MG63 (cell line): ENCODE results near the gene LRRC74A. TPM values are rescaled to one million over a fixed set of nuclear protein-coding genes. Genes with fewer than 3 reads are reported as not detected.

Source experiments
- DNase-seq: peaks from one replicate; pipeline ENCODE4 v3.0.0-alpha.2; 2020
- H3K27me3 ChIP-seq: fragments of 250-450 bp; sonication (Bioruptor Pico); 2 replicates; pipeline ENCODE4 v1.5.1; 2020; ENCODE audit warnings: mild to moderate bottlenecking, moderate library complexity
- H3K36me3 ChIP-seq: fragments of 250-450 bp; sonication (Bioruptor Pico); 2 replicates; pipeline ENCODE4 v1.5.1; 2020; ENCODE audit warnings: mild to moderate bottlenecking, moderate library complexity
- H3K4me3 ChIP-seq: fragments of 250-450 bp; sonication (Bioruptor Pico); 2 replicates; pipeline ENCODE4 v1.5.1; 2020; ENCODE audit warnings: mild to moderate bottlenecking, moderate library complexity
- H3K9me3 ChIP-seq: fragments of 250-450 bp; sonication (Bioruptor Pico); 2 replicates; pipeline ENCODE4 v1.5.1; 2020; ENCODE audit warnings: mild to moderate bottlenecking, moderate library complexity
- total RNA-seq: library from RNA; depleted of rRNA; stranded (reverse); fragments of >200 nt; shearing (Covaris generic); gene quantifications from 2 replicates; pipeline ENCODE4 v1.2.3, GENCODE V29; 2014; ENCODE audit warnings: low replicate concordance; rRNA removed

LRRC74A gene
- not detected in 2 replicates for total RNA-seq

DNA sequence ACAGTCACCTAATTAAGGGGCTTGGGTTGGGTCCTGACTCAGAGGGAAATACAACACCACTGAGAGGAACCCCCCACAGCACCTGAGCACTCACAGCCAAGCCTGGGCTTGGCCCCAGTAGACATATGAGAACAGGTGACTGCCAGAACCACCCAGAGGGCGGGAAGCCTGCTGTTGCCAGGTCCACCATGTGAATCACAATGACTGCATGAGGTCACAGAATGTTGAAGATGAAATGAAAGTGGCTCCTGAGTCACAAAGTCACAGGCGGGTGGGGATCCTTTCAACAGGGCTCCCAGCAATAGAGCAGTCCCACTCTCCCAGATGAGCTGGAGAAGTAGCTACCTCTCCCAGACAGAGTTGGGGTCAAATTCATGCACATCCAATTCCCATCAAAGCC lies at the start of gene LRRC74A:
TSS of gene LRRC74A (plus strand) at position 287 of the 400 bp plus-strand sequence. CDS start 290 bp downstream, outside the sequence.
- Histone ChIP-seq H3K4me3 (no peak within 1 kb of the TSS), H3K9me3 (no peaks in the 10 kb centered on the region), H3K36me3 (no peaks in the 10 kb centered on the region), H3K27me3 (no peaks in the 10 kb centered on the region)
- no peak for DNase-seq

DNA sequence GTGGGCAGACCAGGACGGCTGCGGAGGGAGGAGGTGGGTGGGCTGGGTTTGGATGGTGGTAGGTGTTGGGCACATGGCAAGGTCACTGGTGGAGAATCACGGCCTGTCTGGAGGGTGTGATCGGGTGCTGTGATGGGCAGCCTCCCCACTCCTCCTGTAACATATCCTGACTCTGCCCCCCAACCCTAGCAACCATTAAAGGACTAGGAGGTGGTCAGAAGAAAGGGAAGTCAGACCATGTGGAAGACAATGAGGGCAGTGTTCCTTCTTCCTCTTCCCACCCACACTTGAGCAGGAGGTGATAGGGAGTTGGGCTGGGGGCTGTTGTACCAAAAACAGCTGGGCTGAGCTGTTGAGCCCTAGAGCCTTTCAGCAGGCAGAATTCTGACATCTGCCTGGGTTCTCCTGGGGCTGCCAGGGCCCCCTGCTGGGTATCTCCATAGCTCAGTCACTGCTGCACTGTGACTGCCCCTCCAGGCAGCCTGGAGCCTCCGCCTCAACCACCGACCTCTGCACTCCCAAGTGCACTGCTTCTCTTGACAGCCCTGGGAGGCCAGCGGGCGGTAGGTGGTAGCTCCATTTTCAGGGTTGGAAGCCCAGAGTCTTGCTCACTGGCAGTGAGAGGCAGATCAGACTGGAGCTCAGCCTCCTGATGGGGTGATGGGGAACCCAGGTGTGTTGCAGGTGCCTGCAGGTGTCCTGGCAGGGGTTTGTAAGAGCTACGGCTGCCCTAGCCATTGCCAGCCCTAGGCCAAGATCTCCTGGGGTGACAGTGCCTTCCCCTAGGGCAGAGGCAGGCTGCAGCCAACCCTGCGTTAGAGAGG lies 49.6 kb upstream of the LRRC74A start:
- Histone ChIP-seq H3K4me3 (no peak overlapping the region), H3K9me3 (no peaks in the 10 kb centered on the region), H3K27me3 (no peaks in the 10 kb centered on the region), H3K36me3 (no peaks in the 10 kb centered on the region)
- DNase-seq = peak; percentile 16

DNA sequence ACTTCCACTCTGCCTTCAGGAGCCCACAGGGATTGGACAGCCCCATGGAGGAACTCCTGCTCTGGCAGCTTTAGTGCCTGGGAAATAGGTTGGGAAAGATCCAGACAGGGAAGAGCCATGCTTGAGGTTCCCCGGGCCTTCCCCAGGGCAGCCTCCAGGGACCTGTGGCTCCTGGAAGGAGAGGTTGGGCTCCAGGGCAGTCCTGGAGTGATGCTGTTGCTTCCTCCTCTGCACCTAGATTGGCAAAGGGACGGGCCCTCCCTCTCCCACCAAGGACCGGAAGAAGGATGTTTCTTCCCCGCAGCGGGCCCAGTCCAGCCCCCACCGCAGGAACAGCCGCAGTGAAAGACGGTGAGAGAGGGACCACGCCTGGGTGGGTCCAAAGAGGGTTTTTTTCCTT lies 48.5 kb upstream of the LRRC74A start:
- DNase-seq = no peak
- Histone ChIP-seq H3K4me3 (no peak overlapping the region), H3K36me3 (no peaks in the 10 kb centered on the region), H3K9me3 (no peaks in the 10 kb centered on the region), H3K27me3 (no peaks in the 10 kb centered on the region)

DNA sequence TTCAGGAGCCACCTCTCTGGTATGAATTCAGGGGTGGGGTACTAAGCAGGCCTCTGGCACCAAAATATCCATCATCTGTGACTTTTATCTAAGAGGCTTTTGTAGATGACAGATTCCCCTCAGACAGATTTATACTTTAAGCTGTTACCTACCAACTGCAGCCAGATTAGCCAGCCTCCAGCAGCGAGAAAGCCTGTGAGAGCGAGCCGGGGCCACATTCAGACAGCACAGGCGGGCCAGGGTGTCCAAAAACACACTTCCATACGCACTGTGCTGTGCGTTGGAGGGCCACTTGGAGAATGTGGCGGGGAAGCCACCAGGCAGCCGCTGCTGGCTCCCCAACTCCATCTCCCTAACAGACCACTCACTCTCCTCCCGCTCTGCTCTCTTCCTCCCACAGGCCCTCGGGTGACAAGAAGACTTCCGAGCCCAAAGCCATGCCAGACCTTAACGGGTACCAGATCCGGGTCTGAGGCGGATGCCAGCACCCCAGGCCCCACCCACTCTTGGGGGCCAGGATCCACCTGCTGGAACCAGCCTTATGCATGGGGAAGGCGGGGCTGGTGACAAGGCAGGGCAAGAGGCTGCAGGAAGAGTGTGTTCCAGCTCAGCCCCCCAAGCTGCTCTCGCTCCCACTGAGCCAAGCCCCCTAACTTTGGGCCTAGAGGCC lies 47.5 kb upstream of the LRRC74A start:
- H3K27me3 ChIP-seq = no peaks in the 10 kb centered on the region
- no peaks in the 10 kb centered on the region for H3K9me3 ChIP-seq
- no peaks in the 10 kb centered on the region for H3K36me3 ChIP-seq
- no peak for DNase-seq
- H3K4me3 ChIP-seq = no peak overlapping the region

DNA sequence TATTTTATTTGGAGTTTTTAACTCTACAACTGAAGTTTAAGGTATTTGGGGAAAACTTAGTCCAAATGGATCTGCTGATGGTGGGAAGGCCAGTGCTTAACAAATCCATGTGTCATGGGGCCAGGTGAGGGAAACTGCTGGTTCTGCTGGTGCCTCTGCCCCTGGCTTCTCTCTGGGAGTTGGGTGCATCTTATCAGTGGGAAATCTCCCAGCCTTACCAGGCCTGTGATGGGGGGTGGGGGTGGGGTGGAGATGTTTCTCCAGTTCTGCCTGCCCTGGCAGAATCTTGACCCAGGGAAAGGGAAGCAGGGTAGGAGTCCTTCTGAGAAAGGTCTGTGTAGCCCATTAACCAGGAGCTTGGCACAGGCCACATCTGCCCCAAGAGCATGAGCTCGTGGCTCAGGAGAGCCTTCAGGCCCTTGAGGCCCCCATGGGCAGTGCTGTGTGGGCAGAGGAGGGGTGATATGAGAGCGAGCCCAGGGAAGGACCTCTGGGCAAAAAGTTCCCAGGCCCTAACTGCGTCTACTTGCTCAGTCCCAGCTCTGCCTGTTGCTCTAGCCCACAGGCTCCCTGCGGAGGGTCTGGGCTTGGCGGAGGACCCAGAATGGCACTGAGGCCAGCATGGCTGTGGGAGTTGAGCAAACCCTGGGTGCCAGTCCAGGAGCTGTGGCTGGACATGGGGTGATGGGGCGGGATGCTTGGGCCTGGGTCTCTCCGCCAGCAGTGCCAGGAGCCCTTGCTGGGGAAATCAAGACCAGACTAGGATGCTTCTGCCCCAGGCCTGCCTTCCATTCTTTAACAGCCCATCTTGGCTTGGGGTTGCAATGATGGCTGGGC lies 46.8 kb upstream of the LRRC74A start:
- Histone ChIP-seq H3K27me3 (no peaks in the 10 kb centered on the region), H3K4me3 (no peak overlapping the region), H3K36me3 (no peaks in the 10 kb centered on the region), H3K9me3 (no peaks in the 10 kb centered on the region)
- DNase-seq = no peak

DNA sequence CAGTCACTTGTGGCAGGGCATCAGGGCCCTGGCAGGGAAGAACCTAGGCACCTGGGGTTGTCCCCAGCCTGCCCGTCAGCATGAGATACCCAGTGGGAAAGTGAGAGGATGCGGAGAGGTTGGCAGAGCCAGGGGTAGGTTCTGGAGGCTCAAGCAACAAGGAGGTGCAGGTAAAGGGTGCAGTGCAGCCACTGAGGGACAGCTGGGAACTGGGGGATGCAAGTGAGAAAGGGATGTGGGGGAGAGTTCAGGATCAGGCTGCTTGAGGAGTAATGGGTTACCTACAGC lies 46.2 kb upstream of the LRRC74A start:
- Histone ChIP-seq H3K9me3 (no peaks in the 10 kb centered on the region), H3K36me3 (no peaks in the 10 kb centered on the region), H3K4me3 (no peak overlapping the region), H3K27me3 (no peaks in the 10 kb centered on the region)
- no peak for DNase-seq

DNA sequence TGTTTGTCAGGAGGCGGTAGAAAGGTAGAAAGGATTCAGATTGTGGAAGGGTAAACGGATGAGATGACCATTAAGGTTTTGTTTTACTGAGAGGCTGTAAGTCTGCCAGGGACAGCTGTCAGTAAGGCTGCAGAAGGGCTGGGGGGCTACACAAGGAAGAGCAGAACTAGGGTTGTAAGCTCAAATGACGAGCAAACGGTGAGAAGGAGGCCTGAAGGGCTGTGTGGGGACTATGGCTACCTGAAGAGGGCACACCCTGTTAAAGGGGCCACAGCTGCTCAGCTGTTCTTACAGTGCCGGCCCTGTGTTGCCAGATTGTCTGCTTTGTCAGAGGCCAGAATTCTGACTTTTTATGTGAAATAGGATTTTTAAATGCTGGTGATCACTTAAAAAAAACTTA lies 45.8 kb upstream of the LRRC74A start:
- DNase-seq = no peak
- no peaks in the 10 kb centered on the region for H3K36me3 ChIP-seq
- H3K27me3 ChIP-seq = no peaks in the 10 kb centered on the region
- no peak overlapping the region for H3K4me3 ChIP-seq
- H3K9me3 ChIP-seq = no peaks in the 10 kb centered on the region

DNA sequence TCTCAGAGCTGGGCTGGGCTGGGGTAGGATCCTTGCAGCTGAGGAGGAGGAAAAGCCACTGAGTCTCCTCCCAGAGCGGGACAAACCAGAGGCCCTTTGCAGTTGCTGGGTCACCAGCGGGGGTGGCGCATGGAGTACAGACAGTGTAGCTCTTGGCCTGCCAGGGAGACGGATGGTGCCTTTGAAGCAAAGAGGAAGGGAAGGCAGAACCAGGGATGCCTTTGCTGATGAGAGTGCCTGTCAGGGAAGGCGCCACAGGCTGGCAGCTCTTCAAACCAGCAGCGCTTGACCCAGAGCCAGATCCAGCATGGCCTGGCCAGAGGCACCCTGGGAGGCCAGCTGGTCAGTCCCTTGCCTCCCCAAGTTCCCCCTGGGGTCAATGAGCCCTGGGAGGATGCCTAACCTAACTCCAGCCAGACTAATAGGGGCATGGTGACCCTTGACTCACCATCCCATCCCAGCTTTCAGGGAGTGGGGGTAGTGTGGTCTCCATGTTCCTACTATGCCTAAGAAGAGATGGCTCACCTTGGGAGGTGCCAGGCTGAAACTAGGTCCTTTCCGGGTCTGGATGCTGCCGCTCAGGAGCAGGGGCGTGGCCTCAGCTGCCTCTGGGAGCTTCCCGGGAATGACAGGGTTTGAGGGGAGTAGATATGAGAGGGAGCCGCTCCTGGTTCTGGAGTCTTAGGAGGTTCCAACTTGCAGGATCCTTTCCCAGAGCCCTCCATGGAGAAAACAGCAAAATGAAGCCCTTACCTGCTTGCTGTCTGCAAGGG lies 45.1 kb upstream of the LRRC74A start:
- Histone ChIP-seq H3K9me3 (no peaks in the 10 kb centered on the region), H3K27me3 (no peaks in the 10 kb centered on the region), H3K4me3 (no peak overlapping the region), H3K36me3 (no peaks in the 10 kb centered on the region)
- DNase-seq = no peak

DNA sequence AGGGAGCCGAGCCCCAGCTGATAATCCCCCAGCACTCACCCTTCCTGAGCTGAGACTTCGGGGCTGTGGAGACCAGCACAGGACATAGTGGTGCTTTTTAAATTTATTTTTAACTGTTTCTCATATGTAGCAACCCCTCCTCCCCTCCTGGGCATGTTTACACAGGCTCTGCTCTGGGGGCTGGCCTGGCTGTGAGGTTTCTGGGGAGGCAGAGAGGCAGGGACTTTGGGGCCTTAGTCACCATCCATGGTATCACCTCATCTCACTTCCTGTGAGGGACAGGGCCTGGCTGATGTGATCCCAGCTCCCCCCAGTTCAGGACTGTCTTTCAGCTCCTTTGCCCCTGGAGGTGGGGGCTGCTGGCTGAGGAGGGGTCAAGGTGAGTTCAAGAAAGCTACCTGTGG lies 44.6 kb upstream of the LRRC74A start:
- H3K4me3 ChIP-seq = no peak overlapping the region
- no peak for DNase-seq
- H3K27me3 ChIP-seq = no peaks in the 10 kb centered on the region
- no peaks in the 10 kb centered on the region for H3K9me3 ChIP-seq
- no peaks in the 10 kb centered on the region for H3K36me3 ChIP-seq

DNA sequence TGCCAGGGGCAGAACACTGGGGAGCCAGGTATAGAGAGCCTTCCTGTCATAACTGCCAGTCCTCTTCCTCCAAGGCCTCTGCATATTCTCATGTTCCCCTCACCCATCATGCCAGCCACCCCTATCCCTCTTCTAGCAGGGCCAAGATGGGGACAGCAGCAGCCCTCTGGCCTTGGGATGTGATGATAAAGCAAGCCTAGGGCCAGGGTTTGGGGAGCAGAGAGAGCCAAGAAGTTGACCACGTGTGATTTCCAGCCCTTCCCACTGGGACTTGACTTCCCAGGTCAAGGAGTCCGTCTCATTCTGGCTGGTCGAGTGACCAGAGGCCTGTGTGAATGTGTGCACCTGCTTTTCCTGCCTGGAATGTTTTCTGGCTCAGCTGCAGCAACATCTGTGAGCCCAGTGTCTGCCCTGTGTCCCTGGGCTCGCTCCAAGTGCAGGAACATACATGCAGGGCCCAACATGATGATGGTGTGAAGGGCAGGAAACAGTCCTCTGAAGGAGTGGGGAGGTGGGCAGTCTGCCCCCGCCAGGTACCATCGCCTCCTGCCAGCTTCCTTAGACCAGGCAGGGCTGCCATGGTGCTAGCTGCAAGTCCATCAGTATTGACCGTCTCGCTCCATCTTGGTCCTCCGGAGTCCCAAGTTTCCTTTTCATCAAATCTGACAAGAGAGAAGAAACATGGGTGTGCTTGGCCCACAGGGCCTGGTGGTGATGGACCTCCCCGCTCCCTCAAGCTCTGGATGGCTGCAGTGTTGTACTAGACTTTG lies 43.9 kb upstream of the LRRC74A start:
- DNase-seq = no peak
- Histone ChIP-seq H3K36me3 (no peaks in the 10 kb centered on the region), H3K9me3 (no peaks in the 10 kb centered on the region), H3K4me3 (no peak overlapping the region), H3K27me3 (no peaks in the 10 kb centered on the region)

DNA sequence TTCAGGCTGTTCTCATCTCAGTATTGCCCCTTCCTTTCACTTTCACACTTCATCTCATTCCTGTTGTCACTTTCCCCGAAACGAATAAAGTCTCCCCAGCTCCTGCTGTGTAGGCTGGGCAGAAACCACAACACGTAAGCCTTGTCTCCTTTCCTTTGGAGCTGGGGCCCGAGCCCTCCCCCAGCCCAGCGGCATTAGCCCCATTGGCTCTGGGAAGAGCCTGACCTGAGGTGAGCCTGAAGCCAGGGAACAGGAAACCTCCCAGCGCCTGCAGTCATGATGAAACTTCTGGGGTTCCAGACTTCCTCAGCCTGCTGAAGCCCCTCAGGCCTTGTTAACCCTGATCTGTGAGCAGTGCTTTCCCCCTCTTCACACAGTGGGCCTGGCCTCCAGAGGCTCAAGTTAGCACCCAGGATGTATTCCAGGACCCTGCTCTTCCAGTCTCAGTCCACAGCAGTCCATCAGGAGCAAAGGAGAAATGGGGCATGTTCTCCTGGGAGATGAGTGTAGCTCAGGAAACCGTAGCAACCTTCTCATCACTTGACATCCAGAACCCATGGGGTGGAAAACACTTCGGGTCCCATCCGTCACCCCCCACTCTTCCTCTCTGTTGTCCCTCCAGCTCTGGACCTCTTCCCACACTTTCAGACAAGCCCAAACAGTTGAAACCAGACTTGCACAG lies 43.2 kb upstream of the LRRC74A start:
- H3K36me3 ChIP-seq = no peaks in the 10 kb centered on the region
- H3K27me3 ChIP-seq = no peaks in the 10 kb centered on the region
- no peaks in the 10 kb centered on the region for H3K9me3 ChIP-seq
- H3K4me3 ChIP-seq = no peak overlapping the region
- no peak for DNase-seq

DNA sequence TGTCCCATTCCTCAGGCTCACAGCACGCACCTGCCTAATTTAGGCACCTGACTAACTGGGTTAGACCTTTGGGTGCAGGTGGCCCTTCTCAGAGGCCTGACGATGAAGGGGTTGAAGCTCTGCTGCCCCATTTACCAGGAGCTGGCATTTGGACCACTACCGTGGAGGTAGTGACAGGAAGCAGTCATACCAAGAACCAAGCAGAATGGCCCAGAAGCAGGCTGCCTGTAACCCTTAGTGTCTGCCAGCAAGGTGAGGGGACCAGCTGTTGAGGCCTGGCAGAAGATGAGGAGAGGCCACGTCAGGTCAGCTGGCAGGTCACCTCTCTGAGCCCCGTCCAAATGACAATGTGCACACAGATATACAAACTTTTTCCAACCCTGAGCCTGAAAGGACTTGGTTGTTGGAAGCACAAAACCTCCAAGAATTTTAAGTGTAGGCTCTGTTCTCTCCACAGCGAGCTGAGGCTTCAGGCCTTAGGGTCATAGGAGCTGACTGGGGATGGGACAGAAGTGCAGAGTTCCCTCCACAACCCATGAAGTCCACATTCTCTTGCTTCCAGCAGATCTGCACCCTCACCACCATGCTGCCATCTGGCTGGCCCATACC lies 41.8 kb upstream of the LRRC74A start:
- Histone ChIP-seq H3K36me3 (no peaks in the 10 kb centered on the region), H3K27me3 (no peaks in the 10 kb centered on the region), H3K4me3 (no peak overlapping the region), H3K9me3 (no peaks in the 10 kb centered on the region)
- no peak for DNase-seq

DNA sequence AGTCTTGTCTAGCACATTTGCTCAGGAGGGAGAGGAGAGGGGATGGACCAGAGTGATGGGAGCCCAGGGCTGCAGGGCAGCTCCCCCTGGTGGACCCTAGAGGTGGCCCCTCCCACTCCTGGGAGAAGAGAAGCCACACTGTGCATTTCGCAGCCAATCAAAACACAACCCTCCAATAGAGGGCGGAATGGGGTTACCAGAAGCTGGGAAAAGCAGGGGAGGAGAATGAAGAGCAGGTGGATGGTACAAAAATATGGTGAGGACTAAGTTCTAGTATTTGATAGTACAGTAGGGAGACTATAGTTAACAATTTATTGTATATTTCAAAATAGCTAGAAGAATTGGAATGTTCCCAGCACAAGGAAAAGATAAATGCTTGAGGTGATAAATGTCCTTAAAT lies 41.3 kb upstream of the LRRC74A start:
- DNase-seq = peak; percentile 48
- Histone ChIP-seq H3K4me3 (no peak overlapping the region), H3K9me3 (no peaks in the 10 kb centered on the region), H3K27me3 (no peaks in the 10 kb centered on the region), H3K36me3 (no peaks in the 10 kb centered on the region)

DNA sequence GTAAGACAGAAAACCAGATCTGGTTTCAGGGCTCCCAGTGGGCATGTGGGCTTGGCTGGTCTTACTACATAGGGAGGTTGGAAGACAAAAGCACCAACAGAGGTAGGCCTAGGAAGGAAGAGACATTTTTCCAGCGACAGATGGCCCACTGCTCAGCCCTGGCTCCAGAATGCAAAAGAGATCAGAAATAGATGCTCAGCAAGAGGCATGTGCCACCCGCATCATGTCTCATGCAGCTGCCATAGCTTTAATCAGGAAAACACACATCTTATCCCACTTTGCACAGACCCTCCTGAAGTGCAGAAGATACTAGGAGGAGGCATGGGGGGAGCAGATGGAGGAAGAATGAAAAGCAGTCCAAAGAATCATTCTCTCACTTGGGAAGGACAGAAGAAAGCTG lies 39.6 kb upstream of the LRRC74A start:
- Histone ChIP-seq H3K36me3 (no peaks in the 10 kb centered on the region), H3K4me3 (no peak overlapping the region), H3K27me3 (no peaks in the 10 kb centered on the region), H3K9me3 (no peaks in the 10 kb centered on the region)
- DNase-seq = no peak

DNA sequence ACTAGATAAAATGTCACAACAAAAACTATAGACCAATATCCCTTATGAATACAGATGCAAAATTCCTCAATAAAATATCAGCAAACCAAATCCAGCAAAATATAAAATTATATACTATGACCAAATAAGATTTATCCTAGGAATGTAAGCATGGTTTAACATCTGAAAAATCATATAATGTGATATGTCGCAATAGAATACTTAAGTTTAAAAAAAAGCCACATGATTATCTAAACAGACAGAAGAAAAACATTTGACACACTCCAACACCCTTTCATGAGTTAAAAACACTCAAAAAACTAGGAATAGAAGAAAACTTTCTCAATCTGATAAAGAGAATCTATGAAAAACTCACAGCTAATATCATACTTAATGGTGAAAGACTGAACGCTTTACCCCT lies 33.8 kb upstream of the LRRC74A start:
- H3K27me3 ChIP-seq = no peaks in the 10 kb centered on the region
- H3K9me3 ChIP-seq = no peaks in the 10 kb centered on the region; the same call in 1 of the 2 replicates
- no peaks in the 10 kb centered on the region for H3K36me3 ChIP-seq
- DNase-seq = no peak
- H3K4me3 ChIP-seq = no peak overlapping the region
